ENCODE data around the gene CSF2RB. TPM values are rescaled to one million over a fixed set of nuclear protein-coding genes. Genes with fewer than 3 reads are reported as not detected.

The CSF2RB gene
- total and polyA plus RNA-seq, 2 donors (not counting 3 experiments of a cell fraction or from before 2014, with no cell fraction given) = 20.6 to 68.2 TPM

DNA sequence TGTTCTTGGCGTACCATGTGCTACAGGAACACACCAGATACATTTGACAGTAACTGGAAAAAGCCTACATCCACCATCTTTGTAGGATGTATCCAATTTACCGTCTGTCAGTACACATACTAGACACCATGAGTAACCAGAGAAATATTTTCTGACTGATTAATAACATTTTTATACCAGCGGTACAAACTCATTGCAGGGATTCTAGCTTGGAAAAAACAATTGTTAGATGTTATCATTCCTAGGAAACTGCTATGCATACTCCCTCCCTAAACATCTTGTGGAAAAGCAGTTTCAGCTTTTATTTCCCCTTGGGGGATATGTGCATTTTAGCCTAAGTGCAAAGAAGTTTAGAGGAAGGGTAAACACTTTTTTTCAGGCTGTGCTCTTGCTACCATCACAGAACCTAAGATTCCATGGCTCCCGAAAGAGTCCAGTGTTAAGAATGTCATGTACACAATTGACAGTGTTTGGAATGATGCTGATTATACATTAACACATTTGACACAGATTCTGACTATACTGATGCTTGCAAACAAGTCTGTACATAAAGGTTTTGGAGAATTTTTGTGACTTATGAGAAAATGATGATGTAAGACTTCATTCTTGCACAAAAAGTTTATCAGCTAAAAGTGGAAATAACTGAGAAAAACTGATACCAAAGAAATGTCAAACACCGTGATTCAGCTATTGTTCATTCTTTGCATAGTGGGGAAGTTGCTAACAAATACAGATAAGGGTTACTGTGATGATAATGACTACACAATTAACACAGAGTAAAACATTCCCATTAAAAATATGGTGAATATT is 28.9 kb upstream of the CSF2RB start:
- no peaks in the 10 kb centered on the region for H3K9me1 ChIP-seq (replicated peaks; ENCODE audit: control insufficient read depth, extremely low read depth, insufficient read depth, low read length)
- H3K4me1 ChIP-seq (ENCODE audit: control insufficient read depth, extremely low read depth, insufficient read depth, low read length) = peaks cover 46% of the 10 kb centered on the region
- H3K27ac ChIP-seq (ENCODE audit: insufficient read depth, low read depth, low read length) = peak overlapping the region; percentile 87
- H3K79me2 ChIP-seq (ENCODE audit: control insufficient read depth, insufficient read depth, low read length) = no peaks in the 10 kb centered on the region
- no peaks in the 10 kb centered on the region for H3K27me3 ChIP-seq (ENCODE audit: control insufficient read depth in 2 of 2, insufficient read depth in 2 of 2, low read length in 2 of 2)
- no peaks in the 10 kb centered on the region for H3K36me3 ChIP-seq (ENCODE audit: control insufficient read depth in 2 of 2, extremely low read depth in 1 of 2, insufficient read depth in 2 of 2, low read length in 2 of 2)
- H3K4me2 ChIP-seq (ENCODE audit: insufficient read depth, low read length) = peak overlapping the region; percentile 79
- FAIRE-seq = peak; percentile 68
- intact Hi-C loops (cut with micrococcal nuclease) (no loop called here), dilution Hi-C loops (cut with MboI; ENCODE audit: extremely low pct_ligation_motif_present, low sequenced_read_pairs) (no loop called here)
- H3K9me3 ChIP-seq (replicated peaks; ENCODE audit: control insufficient read depth, insufficient read depth, low read length) = peaks cover 2% of the 10 kb centered on the region
- H4K20me1 ChIP-seq (replicated peaks; ENCODE audit: control insufficient read depth, extremely low read depth, insufficient read depth, low read length) = no peaks in the 10 kb centered on the region
- peak overlapping the region in 1 of 3 experiments; percentile 7 for H3K4me3 ChIP-seq (replicated peaks in 1 of 3; ENCODE audit: insufficient read depth in 1 of 3, low read depth in 1 of 3, low read length in 3 of 3)
- BruUV-seq (replicated peaks) = no TSS peak
- CTCF ChIA-PET = interaction anchor here (1.0 to 1.6 kb wide), 7 partner anchors 8 to 29 kb away, joined by 3 to 9 read pairs (median 4); partner anchors contain the start of gene CSF2RB
- peak overlapping the region; percentile 70 for H2AFZ ChIP-seq (ENCODE audit: low read depth, low read length)
- DNase-seq (ENCODE audit: low read depth, low spot score) = peak; percentile 88
- H3K9ac ChIP-seq (replicated peaks; ENCODE audit: extremely low read depth, insufficient read depth, low read length) = peak overlapping the region; percentile 72
- POLR2A ChIA-PET = interaction anchor here (0.7 kb wide), 3 partner anchors 11 to 363 kb away, joined by 3 to 6 read pairs (median 4); no protein-coding TSS in a partner anchor
- TF ChIP-seq, protein P1, sequence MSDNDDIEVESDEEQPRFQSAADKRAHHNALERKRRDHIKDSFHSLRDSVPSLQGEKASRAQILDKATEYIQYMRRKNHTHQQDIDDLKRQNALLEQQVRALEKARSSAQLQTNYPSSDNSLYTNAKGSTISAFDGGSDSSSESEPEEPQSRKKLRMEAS (IDR thresholded peaks at IDR 0.05; ENCODE audit: insufficient read depth, insufficient read length) = no peak
- TF ChIP-seq GATA2 (IDR thresholded peaks at IDR 0.05; ENCODE audit: insufficient read depth, insufficient read length, low read depth, low read length) (peak; percentile 64), JUN (IDR thresholded peaks at IDR 0.05; ENCODE audit: borderline replicate concordance, insufficient read depth, insufficient read length, low read depth) (peak; percentile 78), FOS (IDR thresholded peaks at IDR 0.05; ENCODE audit: borderline replicate concordance, insufficient read depth, low read length) (peak; percentile 48), POLR2A (IDR thresholded peaks at IDR 0.05; ENCODE audit: low read depth, low read length) (peak; percentile 51), POLR2AphosphoS5 (IDR thresholded peaks at IDR 0.05; ENCODE audit: insufficient read depth, low read depth, low read length) (no peak), EZH2 (IDR thresholded peaks at IDR 0.05; ENCODE audit: borderline replicate concordance, low read depth, low read length, severe bottlenecking) (no peak), MYC (IDR thresholded peaks at IDR 0.05; ENCODE audit: low read depth, low read length) (no peak)
- TF ChIP-seq, protein P2, sequence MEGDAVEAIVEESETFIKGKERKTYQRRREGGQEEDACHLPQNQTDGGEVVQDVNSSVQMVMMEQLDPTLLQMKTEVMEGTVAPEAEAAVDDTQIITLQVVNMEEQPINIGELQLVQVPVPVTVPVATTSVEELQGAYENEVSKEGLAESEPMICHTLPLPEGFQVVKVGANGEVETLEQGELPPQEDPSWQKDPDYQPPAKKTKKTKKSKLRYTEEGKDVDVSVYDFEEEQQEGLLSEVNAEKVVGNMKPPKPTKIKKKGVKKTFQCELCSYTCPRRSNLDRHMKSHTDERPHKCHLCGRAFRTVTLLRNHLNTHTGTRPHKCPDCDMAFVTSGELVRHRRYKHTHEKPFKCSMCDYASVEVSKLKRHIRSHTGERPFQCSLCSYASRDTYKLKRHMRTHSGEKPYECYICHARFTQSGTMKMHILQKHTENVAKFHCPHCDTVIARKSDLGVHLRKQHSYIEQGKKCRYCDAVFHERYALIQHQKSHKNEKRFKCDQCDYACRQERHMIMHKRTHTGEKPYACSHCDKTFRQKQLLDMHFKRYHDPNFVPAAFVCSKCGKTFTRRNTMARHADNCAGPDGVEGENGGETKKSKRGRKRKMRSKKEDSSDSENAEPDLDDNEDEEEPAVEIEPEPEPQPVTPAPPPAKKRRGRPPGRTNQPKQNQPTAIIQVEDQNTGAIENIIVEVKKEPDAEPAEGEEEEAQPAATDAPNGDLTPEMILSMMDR (IDR thresholded peaks at IDR 0.05; ENCODE audit: extremely low read depth in 1 of 2, insufficient read depth in 1 of 2, low read depth in 1 of 2, low read length in 2 of 2) = no peak
